ENCODE measurements around the gene ARHGDIB.

- TF ChIP-seq CTCF (IDR thresholded peaks at IDR 0.05), result no peak
- no peak for TF ChIP-seq POLR2AphosphoS5 (IDR thresholded peaks at IDR 0.05)
- TF ChIP-seq POLR2A (IDR thresholded peaks at IDR 0.05), result no peak
- no peak for TF ChIP-seq EP300 (IDR thresholded peaks at IDR 0.05)
Observed at GRCh38 chr12:14963520-14963919, 2.1 kb upstream of the ARHGDIB start.
